ENCODE results near the gene SNX22. TPM values are rescaled to one million over a fixed set of nuclear protein-coding genes. Genes with fewer than 3 reads are reported as not detected.

SNX22 gene
- total and polyA plus RNA-seq, 9 of the 15 experiments (the other 6 are each of a cell fraction or from before 2014, with no cell fraction given): 0.91 to 3.0 (median 2.0) TPM

DNA sequence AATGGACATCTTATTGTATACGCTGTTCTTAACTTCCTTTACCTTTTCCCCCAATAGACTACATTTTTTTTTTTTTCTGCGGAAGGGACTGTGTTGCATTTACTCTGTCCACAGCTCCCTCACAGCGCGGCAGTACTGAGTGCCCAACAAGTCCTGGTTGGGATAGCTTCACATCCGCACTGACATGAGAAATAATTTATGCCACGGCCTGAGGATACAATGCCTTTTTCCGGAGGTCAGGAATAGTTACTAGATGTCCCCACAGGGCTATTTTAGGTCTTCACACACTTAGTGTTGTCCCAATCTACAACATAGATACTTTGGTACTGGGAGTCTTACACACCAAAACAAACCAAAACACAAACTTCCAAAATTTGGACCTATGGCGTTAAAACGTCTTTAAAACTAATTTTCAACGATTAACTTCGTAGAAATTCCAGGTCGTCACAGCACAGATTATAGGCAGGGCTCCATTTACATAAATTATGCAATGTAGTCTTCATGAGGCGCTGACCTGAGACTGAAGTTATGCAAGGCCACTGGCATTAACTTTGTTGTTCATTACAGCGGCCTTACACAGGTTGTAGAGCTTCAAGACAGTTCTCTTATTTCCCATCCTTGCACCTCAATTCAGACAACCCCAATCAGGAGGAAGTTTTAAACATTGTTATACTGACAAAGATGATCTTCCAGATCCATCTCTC, 12.3 kb downstream of the SNX22 start (continued):
- TF ChIP-seq ZNF592 (IDR thresholded peaks at IDR 0.05) (peak; percentile 51; the same call in 1 of the 2 replicates), SIN3A (IDR thresholded peaks at IDR 0.05; ENCODE audit: borderline replicate concordance in 2 of 2, control insufficient read depth in 1 of 2, low read depth in 2 of 2, low read length in 2 of 2) (no peak)

GRCh38 chr15:64164436-64164835, 12.9 kb downstream of the SNX22 start:
- peaks cover 10 to 27% of the 10 kb centered on the region in 2 experiments; a peak in 3 of 5 replicates for H3K4me1 ChIP-seq (replicated peaks in 1 of 2; ENCODE audit: control insufficient read depth in 2 of 2, insufficient read depth in 2 of 2, low read length in 2 of 2)
- no TSS peak for BruUV-seq (replicated peaks)
- ChIA-PET CTCF (ENCODE audit: low intra/inter-chr PET ratio) (interaction anchor here (2.5 kb wide), 1 partner anchor 516 kb away, joined by 15 read pairs; no protein-coding TSS in a partner anchor), POLR2A (interaction anchor here (0.6 to 3.8 kb wide), 3 partner anchors 10 to 520 kb away, joined by 3 to 36 read pairs (median 8); no protein-coding TSS in a partner anchor)
- ATAC-seq (no peak), DNase-seq (ENCODE audit: extremely low read depth in 1 of 4, low spot score in 3 of 4) (no peak), FAIRE-seq (no peak)
- no peak overlapping the region for H3K4me3 ChIP-seq
- no peaks in the 10 kb centered on the region for H3K9me1 ChIP-seq (ENCODE audit: control insufficient read depth, insufficient read depth, low read length)
- TF ChIP-seq BDP1 (IDR thresholded peaks at IDR 0.05; ENCODE audit: insufficient read depth, insufficient read length) (no peak), ZNF140 (CRISPR knock-in tag; IDR thresholded peaks at IDR 0.05) (no peak), ETV6 (IDR thresholded peaks at IDR 0.05; ENCODE audit: borderline replicate concordance in 1 of 2, low read depth in 2 of 2, low read length in 1 of 2) (no peak), ETV6 (CRISPR knock-in tag; IDR thresholded peaks at IDR 0.05; ENCODE audit: borderline replicate concordance) (0 out of 2 replicates have a peak, but pooled peaks have one; percentile 47), NCOA1 (IDR thresholded peaks at IDR 0.05; ENCODE audit: low read depth) (no peak), CBX3 (IDR thresholded peaks at IDR 0.05; ENCODE audit: borderline replicate concordance in 1 of 2, low read length in 2 of 2) (no peak)
- TF ChIP-seq, protein P1, sequence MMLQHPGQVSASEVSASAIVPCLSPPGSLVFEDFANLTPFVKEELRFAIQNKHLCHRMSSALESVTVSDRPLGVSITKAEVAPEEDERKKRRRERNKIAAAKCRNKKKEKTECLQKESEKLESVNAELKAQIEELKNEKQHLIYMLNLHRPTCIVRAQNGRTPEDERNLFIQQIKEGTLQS (IDR thresholded peaks at IDR 0.05): no peak
- TF ChIP-seq, protein P1 (CRISPR knock-in tag; conservative IDR thresholded peaks at IDR 0.05): no peak
- peak overlapping the region in 1 of 2 experiments; percentile 10; a peak in 1 of 4 replicates for H3K9ac ChIP-seq (ENCODE audit: insufficient read depth in 1 of 2, low read depth in 2 of 2, low read length in 2 of 2)
- intact Hi-C loops (cut with micrococcal nuclease): loop anchor here (5.0 kb wide), 1 partner anchor 43 kb away; no protein-coding TSS in a partner anchor
- H3K79me2 ChIP-seq (ENCODE audit: control insufficient read depth, insufficient read depth, low read length): peaks cover 34% of the 10 kb centered on the region
- no peaks in the 10 kb centered on the region for H3K27me3 ChIP-seq (ENCODE audit: control insufficient read depth in 2 of 2, insufficient read depth in 2 of 2, low read length in 2 of 2)
- in situ Hi-C loops (cut with MboI): no loop called here
- peaks cover 26% of the 10 kb centered on the region for H3K36me3 ChIP-seq (ENCODE audit: control insufficient read depth, insufficient read depth, low read length)
- H2AFZ ChIP-seq (ENCODE audit: low read depth, low read length): peak overlapping the region; percentile 99
- H3K4me2 ChIP-seq (ENCODE audit: insufficient read depth, low read length): no peak overlapping the region
- 82% methylated on average over 4 of the region's 4 CpGs for WGBS (ENCODE audit: insufficient coverage, low coverage, missing lambda C conversion rate)
- H3K9me3 ChIP-seq (replicated peaks; ENCODE audit: control insufficient read depth, insufficient read depth, low read depth, low read length): no peaks in the 10 kb centered on the region
- H4K20me1 ChIP-seq (replicated peaks; ENCODE audit: control insufficient read depth, insufficient read depth, low read length): no peaks in the 10 kb centered on the region
- no peak overlapping the region; the same call in 2 of the 3 replicates for H3K27ac ChIP-seq (ENCODE audit: extremely low read depth, low read depth, low read length)

Measured in K562 (cell line).